ENCODE data around the gene ADAM12. TPM values are rescaled to one million over a fixed set of nuclear protein-coding genes. Genes with fewer than 3 reads are reported as not detected.
A peak's percentile ranks its signal among the peaks of the same experiment; 100 is the strongest.

The ADAM12 gene
- total RNA-seq, 1 donor from 2014 or later = 8.0 TPM

GRCh38 chr10:126226988-126227761, 161.1 kb downstream of the ADAM12 start:
- Histone ChIP-seq H3K4me3 (no peak overlapping the region), H3K9ac (no peak overlapping the region), H3K4me1 (peaks cover 31% of the 10 kb centered on the region), H3K9me3 (ENCODE audit: low read depth) (no peaks in the 10 kb centered on the region), H3F3A (ENCODE audit: low read depth) (peaks cover 10% of the 10 kb centered on the region), H2AFZ (replicated peaks) (no peak overlapping the region), H3K4me2 (no peak overlapping the region), H3K79me2 (ENCODE audit: low read depth) (no peaks in the 10 kb centered on the region), H3K27me3 (no peaks in the 10 kb centered on the region), H4K20me1 (ENCODE audit: low read depth) (no peaks in the 10 kb centered on the region), H3K27ac (no peak overlapping the region), H3K36me3 (no peaks in the 10 kb centered on the region)
- no peak overlapping the region for H3K4me3 Mint-ChIP-seq
- peaks cover 3% of the 10 kb centered on the region for H3K27me3 Mint-ChIP-seq (ENCODE audit: insufficient read depth, low read depth)
- TF ChIP-seq EZH2phosphoT487 (IDR thresholded peaks at IDR 0.05) (no peak), CTCF (IDR thresholded peaks at IDR 0.05) (no peak), EZH2 (IDR thresholded peaks at IDR 0.05) (no peak)
- H3K36me3 Mint-ChIP-seq = no peaks in the 10 kb centered on the region
- no peaks in the 10 kb centered on the region for H3K9me3 Mint-ChIP-seq
- no peak for DNase-seq (ENCODE audit: low spot score)
- H3K4me1 Mint-ChIP-seq = peaks cover 20% of the 10 kb centered on the region
- no peak overlapping the region for H3K27ac Mint-ChIP-seq

- Histone ChIP-seq H3K36me3 (no peaks in the 10 kb centered on the region), H3K27me3 (no peaks in the 10 kb centered on the region), H3K9ac (no peak overlapping the region), H3K4me1 (peaks cover 31% of the 10 kb centered on the region), H2AFZ (replicated peaks) (no peak overlapping the region), H3K79me2 (ENCODE audit: low read depth) (no peaks in the 10 kb centered on the region), H3F3A (ENCODE audit: low read depth) (peaks cover 10% of the 10 kb centered on the region), H3K27ac (no peak overlapping the region), H3K9me3 (ENCODE audit: low read depth) (no peaks in the 10 kb centered on the region), H3K4me3 (no peak overlapping the region), H3K4me2 (no peak overlapping the region), H4K20me1 (ENCODE audit: low read depth) (no peaks in the 10 kb centered on the region)
- DNase-seq (ENCODE audit: low spot score) = no peak
- no peaks in the 10 kb centered on the region for H3K9me3 Mint-ChIP-seq
- peaks cover 2% of the 10 kb centered on the region for H3K27me3 Mint-ChIP-seq (ENCODE audit: insufficient read depth, low read depth)
- no peak overlapping the region for H3K4me3 Mint-ChIP-seq
- H3K4me1 Mint-ChIP-seq = peaks cover 20% of the 10 kb centered on the region
- TF ChIP-seq CTCF (IDR thresholded peaks at IDR 0.05) (no peak), EZH2 (IDR thresholded peaks at IDR 0.05) (no peak), EZH2phosphoT487 (IDR thresholded peaks at IDR 0.05) (no peak)
- no peak overlapping the region for H3K27ac Mint-ChIP-seq
- H3K36me3 Mint-ChIP-seq = no peaks in the 10 kb centered on the region
These were observed 162.1 kb downstream of the ADAM12 start for GRCh38 chr10:126226205-126226604.

GRCh38 chr10:126225672-126226008, 162.6 kb downstream of the ADAM12 start:
- Mint-ChIP-seq H3K9me3 (no peaks in the 10 kb centered on the region), H3K4me3 (no peak overlapping the region), H3K27me3 (ENCODE audit: insufficient read depth, low read depth) (peaks cover 2% of the 10 kb centered on the region), H3K4me1 (peaks cover 20% of the 10 kb centered on the region), H3K27ac (no peak overlapping the region), H3K36me3 (no peaks in the 10 kb centered on the region)
- Histone ChIP-seq H3K9me3 (ENCODE audit: low read depth) (no peaks in the 10 kb centered on the region), H3K4me3 (no peak overlapping the region), H3K9ac (no peak overlapping the region), H3K4me2 (no peak overlapping the region), H3K79me2 (ENCODE audit: low read depth) (no peaks in the 10 kb centered on the region), H3K36me3 (no peaks in the 10 kb centered on the region), H3F3A (ENCODE audit: low read depth) (peaks cover 10% of the 10 kb centered on the region), H3K27me3 (no peaks in the 10 kb centered on the region), H3K4me1 (peaks cover 31% of the 10 kb centered on the region), H2AFZ (replicated peaks) (peak overlapping the region; percentile 7), H3K27ac (no peak overlapping the region), H4K20me1 (ENCODE audit: low read depth) (no peaks in the 10 kb centered on the region)
- no peak for DNase-seq (ENCODE audit: low spot score)
- TF ChIP-seq EZH2 (IDR thresholded peaks at IDR 0.05) (no peak), CTCF (IDR thresholded peaks at IDR 0.05) (no peak), EZH2phosphoT487 (IDR thresholded peaks at IDR 0.05) (no peak)
